Measurements from ENCODE around the gene MTCP1. TPM values are rescaled to one million over a fixed set of nuclear protein-coding genes. Genes with fewer than 3 reads are reported as not detected.

The MTCP1 gene
- total RNA-seq, 2 experiments from 2014 or later = 24.5 TPM

Other genes starting within 250 kb of the MTCP1 start
- gene SMIM9, start 236.5 kb downstream of the MTCP1 start, total RNA-seq = 1 to 10 TPM in 1 of 2 experiments, not detected in 1; 1.6 TPM
- 10 to 100 TPM; 47.9 to 50.5 TPM for gene F8A1, start 184.8 kb downstream of the MTCP1 start, total RNA-seq
- gene F8, start 48.4 kb downstream of the MTCP1 start, total RNA-seq = 1 to 10 TPM; 6.8 to 7.8 TPM
- 10 to 100 TPM; 44.3 to 47.4 TPM for gene FUNDC2, start 44.3 kb downstream of the MTCP1 start, total RNA-seq
- gene CMC4, start within 50 bp of the MTCP1 start, total RNA-seq = 1 to 10 TPM; 6.7 to 7.5 TPM
- gene BRCC3, start 372 bp upstream of the MTCP1 start, total RNA-seq = 10 to 100 TPM; 25.0 to 26.0 TPM
- gene VBP1, start 145.3 kb upstream of the MTCP1 start, total RNA-seq = 10 to 100 TPM; 44.7 to 49.2 TPM
- gene RAB39B, start 193.4 kb upstream of the MTCP1 start, total RNA-seq = 1 to 10 TPM; 9.4 to 9.8 TPM